Glomerular visceral epithelial cell (primary cell): ENCODE data around the gene CACNA1I.

Experiments
- DNase-seq: peaks from one replicate; pipeline ENCODE4 v3.0.0-alpha.2; 2016; ENCODE audit errors: extremely low spot score

The CACNA1I gene

GRCh38 chr22:39693943-39694500 lies 123.5 kb downstream of the CACNA1I start:
- DNase-seq: no peak

GRCh38 chr22:39697790-39698430 lies 127.4 kb downstream of the CACNA1I start:
- DNase-seq: no peak

GRCh38 chr22:39699631-39700360 lies 129.2 kb downstream of the CACNA1I start:
- DNase-seq: no peak

GRCh38 chr22:39700565-39700964 lies 130.0 kb downstream of the CACNA1I start:
- no peak for DNase-seq

- DNase-seq: no peak
Measured at GRCh38 chr22:39703091-39703490, 132.5 kb downstream of the CACNA1I start.

GRCh38 chr22:39703928-39704639 lies 133.5 kb downstream of the CACNA1I start:
- no peak for DNase-seq

- DNase-seq: no peak
Measured at GRCh38 chr22:39705386-39705785, 134.8 kb downstream of the CACNA1I start.

GRCh38 chr22:39706376-39707140 lies 136.0 kb downstream of the CACNA1I start:
- DNase-seq: no peak

GRCh38 chr22:39707351-39707750 lies 136.8 kb downstream of the CACNA1I start:
- no peak for DNase-seq

GRCh38 chr22:39707816-39708215 lies 137.3 kb downstream of the CACNA1I start:
- no peak for DNase-seq

- DNase-seq: no peak
Measured at GRCh38 chr22:39710380-39711150, 140.0 kb downstream of the CACNA1I start.

GRCh38 chr22:39712081-39712480 lies 141.5 kb downstream of the CACNA1I start:
- no peak for DNase-seq

- no peak for DNase-seq
Measured at GRCh38 chr22:39712751-39713525, 142.4 kb downstream of the CACNA1I start.

- no peak for DNase-seq
Measured at GRCh38 chr22:39713799-39714290, 143.3 kb downstream of the CACNA1I start.

- no peak for DNase-seq
Measured at GRCh38 chr22:39714321-39714720, 143.8 kb downstream of the CACNA1I start.

GRCh38 chr22:39715778-39716495 lies 145.4 kb downstream of the CACNA1I start:
- no peak for DNase-seq

- no peak for DNase-seq
Measured at GRCh38 chr22:39716534-39716933, 146.0 kb downstream of the CACNA1I start.

- no peak for DNase-seq
Measured at GRCh38 chr22:39717099-39717498, 146.5 kb downstream of the CACNA1I start.

GRCh38 chr22:39718206-39718605 lies 147.7 kb downstream of the CACNA1I start:
- DNase-seq: no peak
